ENCODE measurements around the gene YPEL3.

YPEL3 gene

GRCh38 chr16:30068333-30068732 is 27.7 kb downstream of the YPEL3 start:
- no peak for DNase-seq

- DNase-seq = no peak
Measured at GRCh38 chr16:30067584-30067916, 28.5 kb downstream of the YPEL3 start.

GRCh38 chr16:30066761-30067583 is 29.0 kb downstream of the YPEL3 start:
- DNase-seq = no peak

GRCh38 chr16:30065943-30066760 is 29.9 kb downstream of the YPEL3 start:
- DNase-seq = no peak

GRCh38 chr16:30065102-30065942 is 30.7 kb downstream of the YPEL3 start, which contains the start of gene ALDOA:
Gene ALDOA, plus strand, starts transcription at chr16:30065760. Its CDS starts 1,138 bp downstream, at chr16:30066898.
- DNase-seq = peak; percentile 95

- DNase-seq = no peak
Measured at GRCh38 chr16:30064729-30065101, 31.3 kb downstream of the YPEL3 start.

GRCh38 chr16:30063893-30064728 is 31.9 kb downstream of the YPEL3 start:
- peak; percentile 81 for DNase-seq

- DNase-seq = no peak
Measured at GRCh38 chr16:30063278-30063892, 32.6 kb downstream of the YPEL3 start.

GRCh38 chr16:30060836-30061554 is 35.0 kb downstream of the YPEL3 start:
- DNase-seq = no peak

GRCh38 chr16:30060346-30060745 is 35.7 kb downstream of the YPEL3 start:
- DNase-seq = no peak

GRCh38 chr16:30054959-30055553 is 41.0 kb downstream of the YPEL3 start:
- peak; percentile 61 for DNase-seq

- no peak for DNase-seq
Measured at GRCh38 chr16:30054451-30054850, 41.6 kb downstream of the YPEL3 start.

- DNase-seq = no peak
Measured at GRCh38 chr16:30053376-30054015, 42.5 kb downstream of the YPEL3 start.

GRCh38 chr16:30052671-30053372 is 43.2 kb downstream of the YPEL3 start:
- peak; percentile 91 for DNase-seq

- DNase-seq = no peak
Measured at GRCh38 chr16:30051518-30051917, 44.5 kb downstream of the YPEL3 start.

- DNase-seq = no peak
Measured at GRCh38 chr16:30049871-30050270, 46.1 kb downstream of the YPEL3 start.

- no peak for DNase-seq
Measured at GRCh38 chr16:30046588-30046987, 49.4 kb downstream of the YPEL3 start.

GRCh38 chr16:30046178-30046577 is 49.8 kb downstream of the YPEL3 start:
- no peak for DNase-seq
